Thoracic aorta (tissue), 2 donors: ENCODE measurements around the gene SERP2. TPM values are rescaled to one million over a fixed set of nuclear protein-coding genes. Genes with fewer than 3 reads are reported as not detected.
A peak's percentile ranks its signal among the peaks of the same experiment; 100 is the strongest.

ENCODE experiments used
- ATAC-seq: fragments of 150-250 bp; one replicate; pipeline ENCODE4 v1.8.0; 2017; ENCODE audit warnings: low read depth; ENCODE audit not compliant: insufficient number of reproducible peaks, low FRiP score
- DNase-seq: peaks from one replicate; pipeline ENCODE4 v3.0.0-alpha.2; 2020; ENCODE audit warnings: low spot score
- H3K27ac ChIP-seq, 2 donors: fragments of 200-600 bp; sonication (generic); 1 replicate in 1 of 2; 2 replicates in 1 of 2; pipeline ENCODE4 v1.5.1; 2016; ENCODE audit warnings: mild to moderate bottlenecking in 2 of 2, moderate library complexity in 2 of 2
- H3K27me3 ChIP-seq: fragments of 200-600 bp; sonication (generic); replicated peaks from 2 replicates; pipeline ENCODE4 v1.6.0; 2016; ENCODE audit warnings: mild to moderate bottlenecking; ENCODE audit not compliant: insufficient read depth
- H3K36me3 ChIP-seq: fragments of 200-600 bp; sonication (generic); one replicate; pipeline ENCODE4 v1.5.1; 2016
- H3K4me1 ChIP-seq, 2 donors: fragments of 200-600 bp; sonication (generic); 1 replicate in 1 of 2; 2 replicates in 1 of 2; pipeline versions ENCODE4 v1.5.1 to v1.6.0; 2016; ENCODE audit warnings: low read depth in 2 of 2, mild to moderate bottlenecking in 1 of 2; ENCODE audit not compliant: control insufficient read depth in 1 of 2
- H3K4me3 ChIP-seq: fragments of 200-600 bp; sonication (generic); 2 replicates; pipeline ENCODE4 v1.5.1; 2016; ENCODE audit warnings: mild to moderate bottlenecking
- H3K9me3 ChIP-seq: fragments of 200-600 bp; sonication (generic); 2 replicates; pipeline ENCODE4 v1.5.1; 2016
- CTCF ChIP-seq: fragments of 200-600 bp; sonication (generic); IDR thresholded peaks from one replicate; pipeline ENCODE4 v1.5.1; 2019; ENCODE audit warnings: antibody characterized with exemption
- total RNA-seq, 2 donors: library from RNA; depleted of rRNA; stranded (reverse); fragments of >200 nt; gene quantifications; one replicate each; pipeline versions ENCODE4 v1.1.0 to v1.2.3, GENCODE V29; 2016

The SERP2 gene
- total RNA-seq, 2 donors from 2014 or later = 3.8 to 3.9 TPM

GRCh38 chr13:44435919-44436510, 62.4 kb downstream of the SERP2 start:
- peaks cover 11 to 35% of the 10 kb centered on the region in 2 donors for H3K4me1 ChIP-seq

GRCh38 chr13:44436589-44437337, 63.1 kb downstream of the SERP2 start:
- no peaks in the 10 kb centered on the region for H3K9me3 ChIP-seq
- H3K4me1 ChIP-seq = peaks cover 11 to 35% of the 10 kb centered on the region in 2 donors
- H3K4me3 ChIP-seq = peak overlapping the region; percentile 80
- ATAC-seq (peak; percentile 67), DNase-seq (peak; percentile 67)
- H3K27ac ChIP-seq = peak overlapping the region; percentile 83 to 88
- TF ChIP-seq CTCF = no peak
- H3K36me3 ChIP-seq = peaks cover 8% of the 10 kb centered on the region
- H3K27me3 ChIP-seq = no peaks in the 10 kb centered on the region

More at GRCh38 chr13:44435919-44436510, 62.4 kb downstream of the SERP2 start:
- H3K36me3 ChIP-seq = peaks cover 8% of the 10 kb centered on the region
- H3K27ac ChIP-seq = peak overlapping the region; percentile 83 to 88
- no peak for ATAC-seq
- H3K4me3 ChIP-seq = peak overlapping the region; percentile 80
- DNase-seq = no peak
- TF ChIP-seq CTCF = no peak
- H3K27me3 ChIP-seq = no peaks in the 10 kb centered on the region
- no peaks in the 10 kb centered on the region for H3K9me3 ChIP-seq

GRCh38 chr13:44437356-44438233, 64.0 kb downstream of the SERP2 start:
- peak overlapping the region; percentile 80 for H3K4me3 ChIP-seq
- DNase-seq (no peak), ATAC-seq (no peak)
- H3K27me3 ChIP-seq = no peaks in the 10 kb centered on the region
- H3K4me1 ChIP-seq = peaks cover 11 to 30% of the 10 kb centered on the region in 2 donors
- peak; percentile 43 for TF ChIP-seq CTCF
- peaks cover 8% of the 10 kb centered on the region for H3K36me3 ChIP-seq
- H3K9me3 ChIP-seq = no peaks in the 10 kb centered on the region
- H3K27ac ChIP-seq = peak overlapping the region in 1 of 2 donors; percentile 55

- DNase-seq (no peak), ATAC-seq (no peak)
- Histone ChIP-seq H3K9me3 (no peaks in the 10 kb centered on the region), H3K4me1 (peaks cover 11 to 24% of the 10 kb centered on the region in 2 donors), H3K36me3 (peaks cover 8% of the 10 kb centered on the region), H3K27me3 (no peaks in the 10 kb centered on the region), H3K4me3 (no peak overlapping the region), H3K27ac (no peak overlapping the region)
- no peak for TF ChIP-seq CTCF
These were observed 64.6 kb downstream of the SERP2 start for GRCh38 chr13:44438234-44438579.
